H1 (cell line): ENCODE results near the gene DENND2A. TPM values are rescaled to one million over a fixed set of nuclear protein-coding genes. Genes with fewer than 3 reads are reported as not detected.

Experiments
- CTCF ChIA-PET: fragments of 300-600 bp; sonication (Branson Sonifier 250); formaldehyde crosslinking; loops from one replicate; lab custom pipeline; 2021; ENCODE audit not compliant: partially characterized antibody; lab: Charles Lee
- POLR2A ChIA-PET: fragments of 300-600 bp; sonication (Branson Sonifier 250); formaldehyde crosslinking; loops from one replicate; lab custom pipeline; 2021; ENCODE audit warnings: inconsistent platforms; ENCODE audit not compliant: partially characterized antibody; lab: Charles Lee
- DNase-seq, 2 experiments: peaks; one replicate each; pipeline versions ENCODE4 v3.0.0 to v3.0.0-alpha.2; 2010 to 2022; ENCODE audit warnings: low spot score in 2 of 2, low read depth in 1 of 2, mixed read lengths in 1 of 2
- FAIRE-seq: peaks from 2 replicates; lab custom pipeline; 2011; peaks lifted over from hg19 to GRCh38; lab: Jason Lieb, UNC
- H2AFZ ChIP-seq: 2 replicates; pipeline ENCODE4 v1.8.1; 2012; ENCODE audit warnings: low read length, inconsistent platforms
- H2AK5ac ChIP-seq: 2 replicates; pipeline ENCODE4 v1.6.1; 2013; ENCODE audit warnings: low read depth, low read length
- H2BK120ac ChIP-seq: replicated peaks from 2 replicates; pipeline ENCODE3; 2013; ENCODE audit warnings: low read depth, low read length, inconsistent platforms
- H2BK12ac ChIP-seq: 2 replicates; pipeline ENCODE4 v1.6.1; 2013; ENCODE audit warnings: low read depth, low read length
- H2BK15ac ChIP-seq: 2 replicates; pipeline ENCODE4 v1.6.1; 2013; ENCODE audit warnings: low read length
- H2BK20ac ChIP-seq: 2 replicates; pipeline ENCODE4 v1.6.1; 2013; ENCODE audit warnings: low read length
- H2BK5ac ChIP-seq: 2 replicates; pipeline ENCODE4 v1.6.1; 2013; ENCODE audit warnings: low read depth, low read length
- H3K14ac ChIP-seq: 2 replicates; pipeline ENCODE4 v1.6.1; 2013; ENCODE audit warnings: inconsistent platforms; ENCODE audit not compliant: insufficient read length
- H3K18ac ChIP-seq: 2 replicates; pipeline ENCODE4 v1.6.1; 2013; ENCODE audit warnings: low read length; ENCODE audit errors: extremely low read depth
- H3K23ac ChIP-seq: 2 replicates; pipeline ENCODE4 v1.6.1; 2013; ENCODE audit warnings: inconsistent platforms; ENCODE audit not compliant: insufficient read length
- H3K23me2 ChIP-seq: 2 replicates; pipeline ENCODE4 v1.6.1; 2013; ENCODE audit warnings: low read depth, low read length
- H3K27ac ChIP-seq: 2 replicates; pipeline ENCODE4 v1.6.1; 2011; ENCODE audit warnings: low read depth, low read length, inconsistent platforms
- H3K27me3 ChIP-seq, 4 experiments: replicated peaks in 1 of 4; 1 replicate in 1 of 4; 2 replicates in 3 of 4; pipeline versions ENCODE4 v1.6.1 to v1.8.1; 2011 to 2013; ENCODE audit warnings: low read length in 3 of 4, mild to moderate bottlenecking in 3 of 4, inconsistent platforms in 2 of 4, mixed read lengths in 2 of 4, moderate library complexity in 1 of 4; ENCODE audit not compliant: control insufficient read depth in 3 of 4, insufficient read depth in 3 of 4; ENCODE audit errors: extremely low read depth in 1 of 4
- H3K36me3 ChIP-seq, 4 experiments: 2 replicates each; pipeline versions ENCODE4 v1.6.1 to v1.8.1; 2011 to 2013; ENCODE audit warnings: mild to moderate bottlenecking in 4 of 4, low read length in 3 of 4, moderate library complexity in 2 of 4, control low read depth in 1 of 4, inconsistent platforms in 1 of 4; ENCODE audit not compliant: insufficient read depth in 4 of 4, control insufficient read depth in 2 of 4
- H3K4ac ChIP-seq: replicated peaks from 2 replicates; pipeline ENCODE3; 2013; ENCODE audit warnings: low read length, low read depth, mixed read lengths, inconsistent platforms; ENCODE audit not compliant: insufficient read length
- H3K4me1 ChIP-seq, 4 experiments: replicated peaks in 1 of 4; 1 replicate in 1 of 4; 2 replicates in 3 of 4; pipeline versions ENCODE4 v1.6.1 to v1.8.1; 2011 to 2013; ENCODE audit warnings: low read length in 3 of 4, inconsistent platforms in 2 of 4, mixed read lengths in 1 of 4; ENCODE audit not compliant: insufficient read depth in 4 of 4, control insufficient read depth in 3 of 4
- H3K4me2 ChIP-seq, 2 experiments: 2 replicates each; pipeline versions ENCODE4 v1.6.1 to v1.8.1; 2011 to 2013; ENCODE audit warnings: low read depth in 2 of 2, low read length in 2 of 2, control low read depth in 1 of 2, inconsistent platforms in 1 of 2, mild to moderate bottlenecking in 1 of 2; ENCODE audit not compliant: insufficient read depth in 1 of 2
- H3K4me3 ChIP-seq, 4 experiments: fragments of 200-600, 300-600 bp in 1 of 4; sonication (generic), shearing (Covaris generic), sonication (Bioruptor Twin) in 1 of 4; 2 replicates each; pipeline versions ENCODE4 v1.5.1 to v1.8.1; 2011 to 2016; ENCODE audit warnings: low read length in 4 of 4, low read depth in 3 of 4, control low read depth in 2 of 4, inconsistent platforms in 2 of 4, mild to moderate bottlenecking in 2 of 4, mixed read lengths in 1 of 4, moderate library complexity in 1 of 4; ENCODE audit not compliant: insufficient read depth in 2 of 4; ENCODE audit errors: extremely low read depth in 1 of 4
- H3K56ac ChIP-seq: replicated peaks from 2 replicates; pipeline ENCODE3; 2013; ENCODE audit warnings: low read depth, mild to moderate bottlenecking, mixed read lengths, low read length, inconsistent platforms; ENCODE audit not compliant: insufficient read length
- H3K79me1 ChIP-seq: 2 replicates; pipeline ENCODE4 v1.6.1; 2013; ENCODE audit warnings: low read depth, low read length, control low read depth
- H3K79me2 ChIP-seq, 2 experiments: 2 replicates each; pipeline versions ENCODE4 v1.6.1 to v1.8.1; 2012 to 2013; ENCODE audit warnings: low read length in 2 of 2, mild to moderate bottlenecking in 2 of 2, inconsistent platforms in 1 of 2; ENCODE audit not compliant: insufficient read depth in 2 of 2, control insufficient read depth in 1 of 2
- H3K9ac ChIP-seq, 4 experiments: replicated peaks in 1 of 4; 1 replicate in 1 of 4; 2 replicates in 3 of 4; pipeline versions ENCODE4 v1.6.1 to v1.8.1; 2011 to 2013; ENCODE audit warnings: low read depth in 3 of 4, low read length in 3 of 4, control low read depth in 2 of 4, mild to moderate bottlenecking in 2 of 4, moderate library complexity in 2 of 4, inconsistent platforms in 1 of 4; ENCODE audit errors: extremely low read depth in 1 of 4
- H3K9me3 ChIP-seq, 2 experiments: 2 replicates each; pipeline versions ENCODE4 v1.6.1 to v1.8.1; 2012 to 2013; ENCODE audit warnings: mild to moderate bottlenecking in 2 of 2, moderate library complexity in 2 of 2, control low read depth in 1 of 2, inconsistent platforms in 1 of 2, low read depth in 1 of 2, low read length in 1 of 2, mixed read lengths in 1 of 2; ENCODE audit not compliant: insufficient read depth in 2 of 2
- H4K20me1 ChIP-seq, 2 experiments: replicated peaks in 1 of 2; 2 replicates each; pipeline versions ENCODE3 to v1.8.1; 2011 to 2013; ENCODE audit warnings: inconsistent platforms in 2 of 2, low read length in 2 of 2, mild to moderate bottlenecking in 1 of 2; ENCODE audit not compliant: insufficient read depth in 2 of 2, control insufficient read depth in 1 of 2
- H4K5ac ChIP-seq: 2 replicates; pipeline ENCODE4 v1.6.1; 2013; ENCODE audit warnings: low read length, low read depth, mixed read lengths, inconsistent platforms; ENCODE audit not compliant: insufficient read length
- H4K8ac ChIP-seq: 2 replicates; pipeline ENCODE4 v1.8.0; 2013; ENCODE audit warnings: mild to moderate bottlenecking, moderate library complexity, low read length, inconsistent platforms; ENCODE audit not compliant: insufficient read depth; ENCODE audit errors: extremely low read depth
- H4K91ac ChIP-seq: replicated peaks from 2 replicates; pipeline ENCODE3; 2013; ENCODE audit warnings: low read length, mixed read lengths, inconsistent platforms; ENCODE audit not compliant: insufficient read length
- CEBPB ChIP-seq: IDR thresholded peaks from 2 replicates; pipeline ENCODE4 v1.6.1; 2012; ENCODE audit warnings: low read depth, low read length
- CHD2 ChIP-seq: IDR thresholded peaks from 2 replicates; pipeline ENCODE4 v1.6.1; 2012; ENCODE audit warnings: low read length, improper control_type of control experiment
- CTCF ChIP-seq, 3 experiments: IDR thresholded peaks; 1 replicate in 2 of 3; 2 replicates in 1 of 3; pipeline versions ENCODE4 v1.5.1 to v1.6.1; 2011; ENCODE audit warnings: low read length in 3 of 3, mild to moderate bottlenecking in 3 of 3, inconsistent platforms in 2 of 3, low read depth in 1 of 3, moderate library complexity in 1 of 3; ENCODE audit not compliant: insufficient read depth in 1 of 3; ENCODE audit errors: control extremely low read depth in 1 of 3
- E2F6 ChIP-seq: IDR thresholded peaks from 2 replicates; pipeline ENCODE4 v1.6.1; 2012; ENCODE audit warnings: inconsistent platforms
- EGR1 ChIP-seq: IDR thresholded peaks from 2 replicates; pipeline ENCODE4 v1.6.1; 2011; ENCODE audit warnings: low read depth, low read length, borderline replicate concordance
- HDAC6 ChIP-seq: IDR thresholded peaks from one replicate; pipeline ENCODE4 v1.7.1; 2012; ENCODE audit warnings: low read depth, mild to moderate bottlenecking, inconsistent platforms, low read length, moderate library complexity
- JUND ChIP-seq: IDR thresholded peaks from 2 replicates; pipeline ENCODE4 v1.6.1; 2011; ENCODE audit warnings: mild to moderate bottlenecking, improper control_type of control experiment, low read length
- KDM1A ChIP-seq: fragments of 200-600, 300-600 bp; sonication (generic); IDR thresholded peaks from 2 replicates; pipeline ENCODE4 v1.7.1; 2016; ENCODE audit warnings: mild to moderate bottlenecking, low read length, borderline replicate concordance
- KDM4A ChIP-seq: IDR thresholded peaks from one replicate; pipeline ENCODE4 v1.7.1; 2012; ENCODE audit warnings: low read depth, mild to moderate bottlenecking, moderate library complexity, low read length, inconsistent platforms; ENCODE audit not compliant: severe bottlenecking
- MAFK ChIP-seq: IDR thresholded peaks from 2 replicates; pipeline ENCODE4 v1.6.1; 2012; ENCODE audit warnings: low read depth, mild to moderate bottlenecking, improper control_type of control experiment, low read length
- TAF1 ChIP-seq: IDR thresholded peaks from 2 replicates; pipeline ENCODE4 v1.6.1; 2011; ENCODE audit warnings: mild to moderate bottlenecking, low read depth, low read length
- TEAD4 ChIP-seq: IDR thresholded peaks from 2 replicates; pipeline ENCODE4 v1.6.1; 2012; ENCODE audit warnings: low read depth, low read length, inconsistent platforms, mixed read lengths
- WGBS, 2 experiments: shearing (Covaris generic) in 1 of 2; methylation state at CpG; one replicate each; pipeline versions ENCODE4 v1.1.6 to v1.1.7; 2013 to 2015; ENCODE audit warnings: low lambda C conversion rate in 2 of 2, mixed read lengths in 2 of 2, inconsistent platforms in 1 of 2, low coverage in 1 of 2, missing lambda C conversion rate in 1 of 2; ENCODE audit not compliant: insufficient replicate concordance in 2 of 2, insufficient coverage in 1 of 2, insufficient read length in 1 of 2; ENCODE audit errors: extremely low coverage in 1 of 2, missing lambda C conversion rate in 1 of 2; 5-methylcytosine and 5-hydroxymethylcytosine counted together
- polyA plus RNA-seq, 7 experiments: library from polyadenylated mRNA; depleted of rRNA in 3 of 7; stranded (reverse) in 5 of 7; unstranded in 2 of 7; fragments of >200 nt in 5 of 7; fragments of 200-250 nt in 2 of 7; gene quantifications; 1 replicate in 5 of 7; 2 replicates in 1 of 7; 4 replicates in 1 of 7; pipeline versions ENCODE4 v1.2.1 to v1.2.3, GENCODE V29; 2011 to 2013; ENCODE audit warnings: missing spikeins in 2 of 7, mixed read lengths in 2 of 7
- total RNA-seq: library from RNA; stranded (reverse); fragmentation: NEBNext Ultra II Directional; extraction: Animal tissue kit (Norgen Biotek cat#: 25700); gene quantifications from 2 replicates; pipeline ENCODE4 v1.2.1, GENCODE V29; 2021

The DENND2A gene
- total and polyA plus RNA-seq, 2 of the 8 experiments (the other 6 are each of a cell fraction or from before 2014, with no cell fraction given): 5.0 to 13.0 TPM

DNA sequence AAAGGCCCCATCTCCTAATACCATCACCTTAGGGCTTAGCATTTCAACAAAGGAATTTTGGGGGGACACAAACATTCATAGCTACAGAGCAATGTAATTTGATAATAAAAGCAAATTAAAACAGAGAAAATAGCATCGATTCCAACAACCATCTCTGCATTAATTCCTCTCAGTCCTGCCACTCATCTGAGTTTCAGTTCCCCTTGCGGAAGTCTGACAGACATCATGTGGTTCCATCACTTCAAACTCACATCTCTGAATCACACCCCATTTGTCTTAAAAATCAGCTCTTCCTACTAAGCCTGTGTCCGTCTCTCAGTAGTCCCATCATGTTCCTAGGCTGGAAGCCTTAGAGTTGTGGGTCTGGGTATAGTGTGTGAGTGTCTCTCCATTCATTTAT, 35.7 kb upstream of the DENND2A start:
- Histone ChIP-seq H4K91ac (no peak overlapping the region), H2BK15ac (no peak overlapping the region), H4K8ac (no peak overlapping the region), H3K79me1 (no peaks in the 10 kb centered on the region), H3K14ac (no peak overlapping the region), H3K79me2 (no peaks in the 10 kb centered on the region), H2BK5ac (no peak overlapping the region), H2BK20ac (no peak overlapping the region), H3K18ac (no peak overlapping the region), H3K4me1 (peaks cover 0 to 6% (median 2%) of the 10 kb centered on the region in 4 experiments; a peak in 5 of 7 replicates), H2BK12ac (no peak overlapping the region), H3K23me2 (peaks cover 5% of the 10 kb centered on the region; the same call in 1 of the 2 replicates), H3K4ac (no peak overlapping the region), H2BK120ac (no peak overlapping the region), H3K27ac (no peak overlapping the region), H3K36me3 (no peaks in the 10 kb centered on the region), H2AFZ (no peak overlapping the region), H3K4me2 (no peak overlapping the region), H4K5ac (no peak overlapping the region), H3K4me3 (no peak overlapping the region), H3K56ac (no peak overlapping the region), H3K9ac (no peak overlapping the region), H4K20me1 (no peaks in the 10 kb centered on the region), H3K9me3 (no peaks in the 10 kb centered on the region), H3K23ac (no peak overlapping the region), H3K27me3 (peaks cover 0 to 8% (median 2%) of the 10 kb centered on the region in 4 experiments; a peak in 3 of 7 replicates), H2AK5ac (no peak overlapping the region)
- FAIRE-seq (no peak), DNase-seq (no peak)
- POLR2A ChIA-PET: no interaction called here
- WGBS, 2 experiments: 87% methylated on average over 3 of the region's 3 CpGs; no CpG with 5 or more reads in 1 of the 2 experiments
- CTCF ChIA-PET: interaction anchor here (1.1 to 4.5 kb wide), 10 partner anchors 9 to 308 kb away, joined by 3 to 38 read pairs (median 6); no protein-coding TSS in a partner anchor
- TF ChIP-seq KDM4A (no peak), TEAD4 (no peak), HDAC6 (no peak), TAF1 (no peak), KDM1A (no peak), CTCF (IDR thresholded peaks at IDR 0.05; ENCODE audit: control extremely low read depth in 1 of 3, insufficient read depth in 1 of 3, low read depth in 1 of 3, low read length in 3 of 3) (no peak), MAFK (no peak), JUND (no peak), EGR1 (no peak), E2F6 (no peak), CEBPB (no peak), CHD2 (no peak)
